NT2/D1 (cell line): ENCODE data around the gene ECT2.

Experiments used
- DNase-seq: peaks from one replicate; pipeline ENCODE4 v3.0.0-alpha.2; 2011; ENCODE audit warnings: low read depth, low spot score
- H3K27me3 ChIP-seq: 2 replicates; pipeline ENCODE4 v1.6.0; 2011; ENCODE audit warnings: mild to moderate bottlenecking; ENCODE audit not compliant: insufficient read length, insufficient read depth
- H3K36me3 ChIP-seq: 2 replicates; pipeline ENCODE4 v1.6.1; 2011; ENCODE audit warnings: mild to moderate bottlenecking, low read length, mixed read lengths; ENCODE audit not compliant: insufficient read depth, insufficient read length
- H3K4me1 ChIP-seq: 2 replicates; pipeline ENCODE4 v1.5.1; 2011; ENCODE audit not compliant: insufficient read depth, insufficient read length
- H3K4me3 ChIP-seq: 2 replicates; pipeline ENCODE4 v1.5.1; 2011; ENCODE audit warnings: low read depth; ENCODE audit not compliant: insufficient read length
- H3K9ac ChIP-seq: 2 replicates; pipeline ENCODE4 v1.6.0; 2011; ENCODE audit warnings: low read depth; ENCODE audit not compliant: insufficient read length
- H3K9me3 ChIP-seq: 2 replicates; pipeline ENCODE4 v1.5.1; 2011; ENCODE audit warnings: mild to moderate bottlenecking, low read length; ENCODE audit not compliant: insufficient read depth
- SUZ12 ChIP-seq: IDR thresholded peaks from 2 replicates; pipeline ENCODE4 v1.6.1; 2011; ENCODE audit not compliant: insufficient read length, insufficient read depth; ENCODE audit errors: extremely low read depth
- YY1 ChIP-seq: IDR thresholded peaks from 2 replicates; pipeline ENCODE4 v1.6.1; 2011; ENCODE audit not compliant: insufficient read length, insufficient read depth
- ZNF274 ChIP-seq: IDR thresholded peaks from 2 replicates; pipeline ENCODE4 v1.6.1; 2011; ENCODE audit warnings: mild to moderate bottlenecking, low read depth, low read length

ECT2 gene

GRCh38 chr3:172771672-172772071, 21.1 kb downstream of the ECT2 start:
- no peak overlapping the region for H3K9ac ChIP-seq
- DNase-seq, result no peak
- no peak overlapping the region for H3K4me3 ChIP-seq
- no peak for TF ChIP-seq YY1
- no peak for TF ChIP-seq SUZ12
- no peak for TF ChIP-seq ZNF274
- H3K36me3 ChIP-seq, result peaks cover 87% of the 10 kb centered on the region
- H3K4me1 ChIP-seq, result no peaks in the 10 kb centered on the region
- no peaks in the 10 kb centered on the region for H3K27me3 ChIP-seq
- H3K9me3 ChIP-seq, result no peaks in the 10 kb centered on the region

- TF ChIP-seq SUZ12 (no peak), YY1 (no peak), ZNF274 (no peak)
- H3K9ac ChIP-seq, result no peak overlapping the region
- H3K9me3 ChIP-seq, result no peaks in the 10 kb centered on the region
- no peak for DNase-seq
- no peaks in the 10 kb centered on the region for H3K4me1 ChIP-seq
- H3K27me3 ChIP-seq, result no peaks in the 10 kb centered on the region
- peaks cover 81% of the 10 kb centered on the region for H3K36me3 ChIP-seq
- no peak overlapping the region for H3K4me3 ChIP-seq
Observed at GRCh38 chr3:172776049-172776717, 25.7 kb downstream of the ECT2 start.

- no peak for TF ChIP-seq YY1
- no peak for TF ChIP-seq SUZ12
- peaks cover 89% of the 10 kb centered on the region for H3K36me3 ChIP-seq
Observed at GRCh38 chr3:172777901-172778300, 27.4 kb downstream of the ECT2 start.

GRCh38 chr3:172782235-172782634, 31.7 kb downstream of the ECT2 start:
- no peaks in the 10 kb centered on the region for H3K9me3 ChIP-seq
- peaks cover 85% of the 10 kb centered on the region for H3K36me3 ChIP-seq
- TF ChIP-seq YY1 (no peak), ZNF274 (no peak), SUZ12 (no peak)
- no peak overlapping the region for H3K4me3 ChIP-seq
- H3K27me3 ChIP-seq, result no peaks in the 10 kb centered on the region
- DNase-seq, result no peak
- no peaks in the 10 kb centered on the region for H3K4me1 ChIP-seq
- H3K9ac ChIP-seq, result no peak overlapping the region

More at GRCh38 chr3:172777901-172778300, 27.4 kb downstream of the ECT2 start:
- Histone ChIP-seq H3K4me3 (no peak overlapping the region), H3K9me3 (no peaks in the 10 kb centered on the region), H3K27me3 (no peaks in the 10 kb centered on the region), H3K4me1 (no peaks in the 10 kb centered on the region), H3K9ac (no peak overlapping the region)
- no peak for DNase-seq

- no peaks in the 10 kb centered on the region for H3K27me3 ChIP-seq
- no peaks in the 10 kb centered on the region for H3K4me1 ChIP-seq
- peaks cover 88% of the 10 kb centered on the region for H3K36me3 ChIP-seq
- no peak for DNase-seq
- H3K9ac ChIP-seq, result no peak overlapping the region
- no peak overlapping the region for H3K4me3 ChIP-seq
- no peak for TF ChIP-seq ZNF274
- TF ChIP-seq SUZ12, result no peak
- H3K9me3 ChIP-seq, result no peaks in the 10 kb centered on the region
Observed at GRCh38 chr3:172786036-172786435, 35.5 kb downstream of the ECT2 start.

GRCh38 chr3:172787019-172787418, 36.5 kb downstream of the ECT2 start:
- no peak for TF ChIP-seq SUZ12
- no peak for TF ChIP-seq ZNF274
- TF ChIP-seq YY1, result no peak

GRCh38 chr3:172787746-172788145, 37.2 kb downstream of the ECT2 start:
- TF ChIP-seq YY1 (no peak), ZNF274 (no peak), SUZ12 (no peak)
- Histone ChIP-seq H3K4me1 (no peaks in the 10 kb centered on the region), H3K9ac (no peak overlapping the region), H3K4me3 (no peak overlapping the region), H3K36me3 (peaks cover 85% of the 10 kb centered on the region), H3K27me3 (no peaks in the 10 kb centered on the region), H3K9me3 (no peaks in the 10 kb centered on the region)
- DNase-seq, result no peak

More at GRCh38 chr3:172787019-172787418, 36.5 kb downstream of the ECT2 start:
- no peaks in the 10 kb centered on the region for H3K27me3 ChIP-seq
- peaks cover 89% of the 10 kb centered on the region for H3K36me3 ChIP-seq
- H3K9ac ChIP-seq, result no peak overlapping the region
- H3K4me3 ChIP-seq, result no peak overlapping the region
- no peaks in the 10 kb centered on the region for H3K4me1 ChIP-seq
- DNase-seq, result no peak
- no peaks in the 10 kb centered on the region for H3K9me3 ChIP-seq

DNA sequence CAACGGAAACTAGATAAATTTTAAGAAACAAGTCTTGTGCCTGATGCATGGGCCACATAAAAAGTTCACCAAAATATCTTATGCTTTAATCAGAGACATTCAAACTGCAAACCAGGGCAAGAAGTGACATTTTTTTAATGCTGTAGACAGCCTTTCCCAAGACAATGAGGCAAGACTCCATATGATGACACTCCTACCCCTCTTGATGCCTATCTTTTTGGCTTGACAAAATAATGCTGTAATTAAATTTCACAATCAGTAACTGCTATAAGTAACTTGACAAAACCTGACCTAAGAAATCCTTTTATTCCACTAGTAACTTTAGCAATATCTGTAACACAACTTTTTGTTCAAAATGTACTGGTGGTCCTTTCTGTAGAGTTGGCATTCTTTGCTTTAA, 48.7 kb downstream of the ECT2 start:
- Histone ChIP-seq H3K4me3 (no peak overlapping the region), H3K27me3 (no peaks in the 10 kb centered on the region), H3K36me3 (peaks cover 55% of the 10 kb centered on the region), H3K9ac (no peak overlapping the region), H3K4me1 (no peaks in the 10 kb centered on the region), H3K9me3 (no peaks in the 10 kb centered on the region)
- DNase-seq, result no peak
- TF ChIP-seq SUZ12 (no peak), YY1 (no peak), ZNF274 (no peak)
